Measurements from ENCODE around the gene MTERF4.
A peak's percentile ranks its signal among the peaks of the same experiment; 100 is the strongest.
"Not testable (repeated sequence)": the region's sequence is repeated elsewhere in the genome, so short reads cannot be mapped to it uniquely, and the experiment has no call there.

The MTERF4 gene

DNA sequence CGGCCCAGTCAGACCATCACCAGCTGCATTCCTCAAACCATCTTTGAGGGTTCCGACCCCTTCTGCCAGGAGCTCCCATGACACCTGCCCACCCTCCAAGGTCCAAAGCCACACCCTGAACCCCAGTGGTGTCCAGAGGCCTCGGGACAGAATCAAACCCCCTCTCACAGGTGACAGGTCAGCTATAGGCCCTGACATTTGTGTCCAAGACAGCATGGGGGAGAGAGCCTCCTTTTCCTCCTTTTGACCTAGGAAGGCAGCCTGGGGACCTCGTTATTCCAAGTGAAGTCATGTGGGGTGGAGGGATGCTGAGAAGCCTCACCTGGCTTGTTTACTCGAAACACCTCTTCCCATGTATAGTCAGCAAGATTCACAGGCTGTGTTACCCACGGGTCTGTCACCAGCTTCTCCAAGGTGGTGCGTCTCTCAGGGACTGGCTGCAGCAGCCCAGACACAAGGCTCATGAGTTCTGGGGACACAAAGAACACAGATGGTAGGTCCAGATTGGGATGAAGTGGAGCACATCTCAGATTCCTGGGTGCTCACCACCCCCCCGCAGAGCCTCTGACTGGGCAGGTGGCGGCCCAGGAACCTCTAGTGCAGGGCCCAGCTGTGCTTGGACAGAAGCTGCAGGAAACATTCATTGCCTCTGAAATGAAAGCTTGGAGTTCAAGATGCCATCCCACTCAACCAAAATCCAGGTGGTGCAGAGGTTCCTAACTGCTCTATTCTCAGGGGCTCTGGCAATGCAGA is 5.1 kb upstream of the MTERF4 start:
- H3K36me3 ChIP-seq (replicated peaks): no peaks in the 10 kb centered on the region
- H3K27ac ChIP-seq: no peak overlapping the region
- H3K27me3 ChIP-seq (replicated peaks): no peaks in the 10 kb centered on the region
- in situ Hi-C loops (cut with HindIII; ENCODE audit: low pct_ligation_motif_present, low sequenced_read_pairs): no loop called here
- no peak overlapping the region for H3K4me3 ChIP-seq (ENCODE audit: low read depth, low read length)
- TF ChIP-seq, protein P1, sequence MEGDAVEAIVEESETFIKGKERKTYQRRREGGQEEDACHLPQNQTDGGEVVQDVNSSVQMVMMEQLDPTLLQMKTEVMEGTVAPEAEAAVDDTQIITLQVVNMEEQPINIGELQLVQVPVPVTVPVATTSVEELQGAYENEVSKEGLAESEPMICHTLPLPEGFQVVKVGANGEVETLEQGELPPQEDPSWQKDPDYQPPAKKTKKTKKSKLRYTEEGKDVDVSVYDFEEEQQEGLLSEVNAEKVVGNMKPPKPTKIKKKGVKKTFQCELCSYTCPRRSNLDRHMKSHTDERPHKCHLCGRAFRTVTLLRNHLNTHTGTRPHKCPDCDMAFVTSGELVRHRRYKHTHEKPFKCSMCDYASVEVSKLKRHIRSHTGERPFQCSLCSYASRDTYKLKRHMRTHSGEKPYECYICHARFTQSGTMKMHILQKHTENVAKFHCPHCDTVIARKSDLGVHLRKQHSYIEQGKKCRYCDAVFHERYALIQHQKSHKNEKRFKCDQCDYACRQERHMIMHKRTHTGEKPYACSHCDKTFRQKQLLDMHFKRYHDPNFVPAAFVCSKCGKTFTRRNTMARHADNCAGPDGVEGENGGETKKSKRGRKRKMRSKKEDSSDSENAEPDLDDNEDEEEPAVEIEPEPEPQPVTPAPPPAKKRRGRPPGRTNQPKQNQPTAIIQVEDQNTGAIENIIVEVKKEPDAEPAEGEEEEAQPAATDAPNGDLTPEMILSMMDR (IDR thresholded peaks at IDR 0.05; ENCODE audit: low read depth, low read length, missing control alignments): no peak
- DNase-seq: no peak

DNA sequence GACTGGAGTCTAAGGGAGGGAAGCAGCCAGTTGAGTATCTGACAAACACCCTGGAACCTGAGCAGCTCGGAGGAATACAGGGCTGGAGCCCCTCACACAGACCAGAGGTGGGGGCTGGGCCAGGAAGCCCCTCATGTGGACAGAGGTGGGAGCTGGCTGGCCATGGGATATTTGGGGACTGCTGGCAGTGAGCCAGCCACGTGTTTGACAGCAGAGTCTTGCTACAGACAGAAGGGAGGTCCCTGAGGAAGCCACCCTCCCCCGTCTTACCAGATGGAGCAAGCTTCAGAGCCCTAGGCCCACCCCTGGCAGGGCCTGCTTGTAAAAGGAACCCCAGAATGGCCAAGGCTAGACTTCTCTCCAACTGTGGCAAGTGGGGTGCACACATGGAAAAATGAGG is 3.6 kb upstream of the MTERF4 start:
- no peak overlapping the region for H3K27ac ChIP-seq
- H3K4me3 ChIP-seq (ENCODE audit: low read depth, low read length): no peak overlapping the region
- in situ Hi-C loops (cut with HindIII; ENCODE audit: low pct_ligation_motif_present, low sequenced_read_pairs): no loop called here
- no peaks in the 10 kb centered on the region for H3K27me3 ChIP-seq (replicated peaks)
- TF ChIP-seq, protein P1 (IDR thresholded peaks at IDR 0.05; ENCODE audit: low read depth, low read length, missing control alignments): no peak
- DNase-seq: no peak
- no peaks in the 10 kb centered on the region for H3K36me3 ChIP-seq (replicated peaks)

DNA sequence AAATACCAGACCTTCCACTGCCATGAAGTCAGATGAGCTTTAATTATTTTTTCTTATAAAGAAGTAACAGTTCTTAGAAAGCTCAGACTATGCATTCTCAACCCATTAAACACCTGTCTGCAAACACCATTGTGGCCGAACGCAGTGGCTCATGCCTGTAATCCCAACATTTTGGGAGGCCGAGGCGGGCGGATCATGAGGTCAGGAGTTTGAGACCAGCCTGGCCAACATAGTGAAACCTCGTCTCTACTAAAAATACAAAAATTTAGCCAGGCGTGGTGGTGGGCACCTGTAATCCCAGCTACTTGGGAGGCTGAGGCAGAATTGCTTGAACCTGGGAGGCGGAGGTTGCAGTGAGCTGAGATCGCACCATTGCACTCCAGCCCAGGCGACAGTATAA is 2.5 kb upstream of the MTERF4 start:
- DNase-seq; H3K27me3 ChIP-seq (replicated peaks); H3K4me3 ChIP-seq (ENCODE audit: low read depth, low read length); H3K27ac ChIP-seq; in situ Hi-C loops (cut with HindIII; ENCODE audit: low pct_ligation_motif_present, low sequenced_read_pairs); H3K36me3 ChIP-seq (replicated peaks): not testable (repeated sequence)

DNA sequence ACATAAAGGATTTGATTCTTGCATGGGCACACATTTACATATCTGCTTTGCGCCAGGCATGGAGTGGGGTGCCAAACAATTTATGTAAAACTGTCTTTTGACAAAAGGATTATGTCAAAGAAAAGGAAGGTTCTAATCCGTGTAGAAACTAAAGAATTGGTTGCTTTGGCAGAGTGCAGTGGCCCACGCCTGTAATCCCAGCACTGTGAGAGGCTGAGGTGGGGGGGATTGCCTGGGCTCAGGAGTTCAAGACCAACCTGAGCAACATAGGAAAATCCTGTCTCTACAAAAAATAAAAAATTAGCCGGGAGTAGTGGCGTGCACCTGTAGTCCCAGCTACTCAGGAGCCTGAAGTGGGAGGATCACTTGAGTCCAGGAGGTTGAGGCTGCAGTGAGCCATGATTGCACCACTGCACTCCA is 1.1 kb upstream of the MTERF4 start:
- TF ChIP-seq, protein P1 (IDR thresholded peaks at IDR 0.05; ENCODE audit: low read depth, low read length, missing control alignments): no peak
- in situ Hi-C loops (cut with HindIII; ENCODE audit: low pct_ligation_motif_present, low sequenced_read_pairs): no loop called here
- DNase-seq: no peak
- H3K4me3 ChIP-seq (ENCODE audit: low read depth, low read length): peak overlapping the region; percentile 92
- H3K27ac ChIP-seq: no peak overlapping the region
- no peaks in the 10 kb centered on the region for H3K27me3 ChIP-seq (replicated peaks)
- peaks cover 2% of the 10 kb centered on the region for H3K36me3 ChIP-seq (replicated peaks)

DNA sequence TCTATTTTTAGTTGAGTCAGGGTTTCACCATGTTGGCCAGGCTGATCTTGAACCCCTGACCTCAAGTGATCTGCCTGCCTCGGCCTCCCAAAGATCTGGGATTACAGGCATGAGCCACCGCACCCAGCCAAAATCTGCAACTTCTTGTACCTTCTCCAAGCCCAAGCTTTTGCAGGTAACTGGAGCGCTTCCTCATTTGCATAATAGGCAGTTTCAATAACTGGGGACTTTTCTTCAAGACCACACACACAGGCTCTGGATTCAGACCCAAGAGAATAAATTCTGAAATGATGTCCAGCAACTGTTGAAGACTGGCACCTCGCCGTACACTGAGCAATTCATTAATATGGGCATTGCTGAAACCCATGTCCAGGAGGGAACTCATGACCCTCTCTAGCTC is 2.8 kb downstream of the MTERF4 start:
- DNase-seq: no peak
- in situ Hi-C loops (cut with HindIII; ENCODE audit: low pct_ligation_motif_present, low sequenced_read_pairs): loop anchor here (25.0 kb wide), 1 partner anchor 262 kb away; no protein-coding TSS in a partner anchor
- Histone ChIP-seq H3K36me3 (replicated peaks) (peaks cover 19% of the 10 kb centered on the region), H3K4me3 (ENCODE audit: low read depth, low read length) (no peak overlapping the region), H3K27me3 (replicated peaks) (no peaks in the 10 kb centered on the region), H3K27ac (no peak overlapping the region)
- TF ChIP-seq, protein P1 (IDR thresholded peaks at IDR 0.05; ENCODE audit: low read depth, low read length, missing control alignments): no peak

DNA sequence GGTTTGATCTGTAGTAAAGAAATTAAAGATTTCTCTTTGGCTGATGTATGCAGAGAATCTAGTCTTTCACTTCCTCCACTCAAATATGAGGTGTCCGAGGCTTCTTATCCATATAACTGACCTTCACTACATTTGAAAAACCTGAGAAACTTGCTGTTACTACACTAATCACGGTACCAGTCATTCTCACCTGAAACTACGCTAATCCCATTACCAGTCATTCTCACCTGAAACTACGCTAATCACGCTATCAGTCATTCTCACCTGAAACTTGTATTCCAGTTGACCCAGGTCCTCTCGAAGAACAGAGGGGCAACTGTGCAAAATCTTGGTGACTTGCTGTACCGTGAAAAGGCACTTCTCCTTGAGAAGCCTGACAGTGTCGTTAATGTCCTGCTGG is 5.1 kb downstream of the MTERF4 start:
- H3K4me3 ChIP-seq (ENCODE audit: low read depth, low read length): no peak overlapping the region
- TF ChIP-seq, protein P1 (IDR thresholded peaks at IDR 0.05; ENCODE audit: low read depth, low read length, missing control alignments): no peak
- in situ Hi-C loops (cut with HindIII; ENCODE audit: low pct_ligation_motif_present, low sequenced_read_pairs): loop anchor here (25.0 kb wide), 1 partner anchor 260 kb away; no protein-coding TSS in a partner anchor
- DNase-seq: no peak
- H3K27ac ChIP-seq: no peak overlapping the region
- H3K27me3 ChIP-seq (replicated peaks): no peaks in the 10 kb centered on the region
- H3K36me3 ChIP-seq (replicated peaks): peaks cover 28% of the 10 kb centered on the region

Measured in brain microvascular endothelial cell (primary cell).